GM23338 (cell line): Measurements from ENCODE around the gene GRAMD1B. TPM values are rescaled to one million over a fixed set of nuclear protein-coding genes. Genes with fewer than 3 reads are reported as not detected.

Experiments used
- ATAC-seq: fragments of 200-7000 bp; cut with Tn5 transposase; 3 replicates; pipeline ENCODE4 v1.9.1; 2020
- DNase-seq: peaks from one replicate; pipeline ENCODE4 v3.0.0-alpha.2; 2015; ENCODE audit warnings: low spot score
- H2AFZ ChIP-seq: fragments of 200-600 bp; sonication (generic); 2 replicates; pipeline ENCODE4 v1.8.0; 2016; ENCODE audit warnings: antibody characterized with exemption, mild to moderate bottlenecking, moderate library complexity
- H3F3A ChIP-seq: fragments of 200-600 bp; sonication (generic); replicated peaks from 2 replicates; pipeline ENCODE4 v1.8.0; 2017; ENCODE audit warnings: antibody characterized with exemption, mixed run types, low read depth
- H3K27ac ChIP-seq: fragments of 200-600 bp; sonication (generic); 2 replicates; pipeline ENCODE4 v1.6.1; 2016; ENCODE audit warnings: low read depth
- H3K27me3 ChIP-seq: fragments of 200-600 bp; sonication (generic); 2 replicates; pipeline ENCODE4 v1.8.0; 2016; ENCODE audit warnings: mild to moderate bottlenecking, mixed run types, moderate library complexity; ENCODE audit not compliant: insufficient read depth
- H3K36me3 ChIP-seq: fragments of 200-600 bp; sonication (generic); 2 replicates; pipeline ENCODE4 v1.8.0; 2016; ENCODE audit warnings: mild to moderate bottlenecking; ENCODE audit not compliant: insufficient read depth
- H3K4me1 ChIP-seq: fragments of 200-600 bp; sonication (generic); 2 replicates; pipeline ENCODE4 v1.8.0; 2016; ENCODE audit warnings: mild to moderate bottlenecking, moderate library complexity; ENCODE audit not compliant: insufficient read depth
- H3K4me2 ChIP-seq: fragments of 200-600 bp; sonication (generic); 2 replicates; pipeline ENCODE4 v1.7.1; 2017; ENCODE audit warnings: mixed run types
- H3K4me3 ChIP-seq: fragments of 200-600 bp; sonication (generic); 2 replicates; pipeline ENCODE4 v1.6.1; 2016; ENCODE audit warnings: mixed run types
- H3K79me2 ChIP-seq: fragments of 200-600 bp; sonication (generic); replicated peaks from 2 replicates; pipeline ENCODE4 v1.8.0; 2017; ENCODE audit warnings: mild to moderate bottlenecking; ENCODE audit not compliant: insufficient read depth
- H3K9me2 ChIP-seq: fragments of 200-600 bp; sonication (generic); 2 replicates; pipeline ENCODE4 v1.8.0; 2017; ENCODE audit not compliant: insufficient read depth
- H4K20me1 ChIP-seq: fragments of 200-600 bp; sonication (generic); replicated peaks from 2 replicates; pipeline ENCODE4 v1.8.0; 2017; ENCODE audit warnings: mild to moderate bottlenecking; ENCODE audit not compliant: insufficient read depth
- H3K27ac Mint-ChIP-seq: 2 replicates; pipeline ENCODE4 v1.8.0; 2020; ENCODE audit warnings: inconsistent platforms, mild to moderate bottlenecking, moderate library complexity, mixed read lengths
- H3K27me3 Mint-ChIP-seq: 3 replicates; pipeline ENCODE4 v1.8.0; 2022; ENCODE audit warnings: low read depth, mild to moderate bottlenecking, moderate library complexity, mixed read lengths, inconsistent platforms; ENCODE audit not compliant: insufficient read depth, poor library complexity
- H3K36me3 Mint-ChIP-seq: 3 replicates; pipeline ENCODE4 v1.8.0; 2021; ENCODE audit warnings: low read depth, mild to moderate bottlenecking, inconsistent platforms, moderate library complexity, mixed read lengths
- H3K4me1 Mint-ChIP-seq: 3 replicates; pipeline ENCODE4 v1.8.0; 2020; ENCODE audit warnings: mild to moderate bottlenecking, inconsistent platforms, mixed read lengths
- H3K4me3 Mint-ChIP-seq: 3 replicates; pipeline ENCODE4 v1.8.0; 2021; ENCODE audit warnings: moderate library complexity, mild to moderate bottlenecking, inconsistent platforms, mixed read lengths
- H3K9me3 Mint-ChIP-seq: 3 replicates; pipeline ENCODE4 v1.8.0; 2020; ENCODE audit warnings: moderate library complexity, mild to moderate bottlenecking, inconsistent platforms, mixed read lengths
- CREB1 ChIP-seq: fragments of 250-450 bp; sonication (Bioruptor Pico); IDR thresholded peaks from 2 replicates; pipeline ENCODE4 v1.5.0; 2020; ENCODE audit warnings: low read depth, mild to moderate bottlenecking, moderate library complexity
- CTCF ChIP-seq, 2 experiments: fragments of 200-600 bp in 1 of 2; sonication (generic) in 1 of 2; conservative IDR thresholded peaks; 2 replicates each; pipeline versions ENCODE4 v1.5.1 to v1.6.1; 2016 to 2017; ENCODE audit warnings: antibody characterized with exemption in 2 of 2, low read depth in 2 of 2, mild to moderate bottlenecking in 2 of 2, moderate library complexity in 1 of 2
- ETS1 ChIP-seq: IDR thresholded peaks from 2 replicates; pipeline ENCODE4 v1.6.1; 2016; ENCODE audit warnings: antibody characterized with exemption
- EZH2phosphoT487 ChIP-seq: fragments of 200-600 bp; sonication (generic); IDR thresholded peaks from one replicate; pipeline ENCODE4 v1.8.1; 2018; ENCODE audit warnings: antibody characterized with exemption; ENCODE audit not compliant: unreplicated experiment
- JUNB ChIP-seq: IDR thresholded peaks from one replicate; pipeline ENCODE4 v1.6.1; 2016; ENCODE audit warnings: antibody characterized with exemption; ENCODE audit not compliant: unreplicated experiment
- NANOG ChIP-seq: IDR thresholded peaks from 2 replicates; pipeline ENCODE4 v1.6.1; 2016; ENCODE audit warnings: antibody characterized with exemption, borderline replicate concordance
- POLR2AphosphoS5 ChIP-seq: IDR thresholded peaks from 2 replicates; pipeline ENCODE4 v1.6.1; 2016; ENCODE audit warnings: antibody characterized with exemption, low read depth
- REST ChIP-seq: IDR thresholded peaks from one replicate; pipeline ENCODE4 v1.6.1; 2018; ENCODE audit warnings: antibody characterized with exemption; ENCODE audit not compliant: unreplicated experiment
- STAT1 ChIP-seq: IDR thresholded peaks from one replicate; pipeline ENCODE4 v1.6.1; 2016; ENCODE audit warnings: antibody characterized with exemption; ENCODE audit not compliant: unreplicated experiment
- ZNF114 ChIP-seq: fragments of 250-450 bp; sonication (Bioruptor Pico); IDR thresholded peaks from 2 replicates; pipeline ENCODE4 v1.5.0; 2020; ENCODE audit warnings: mild to moderate bottlenecking, moderate library complexity
- ZNF331 ChIP-seq: fragments of 250-450 bp; sonication (Bioruptor Pico); IDR thresholded peaks from 2 replicates; pipeline ENCODE4 v1.5.0; 2020; ENCODE audit warnings: low read depth, mild to moderate bottlenecking, moderate library complexity
- ZNF462 ChIP-seq: fragments of 250-450 bp; sonication (Bioruptor Pico); IDR thresholded peaks from 2 replicates; pipeline ENCODE4 v1.5.0; 2020; ENCODE audit warnings: mild to moderate bottlenecking, moderate library complexity
- polyA plus RNA-seq: library from polyadenylated mRNA; unstranded; fragments of >200 nt; fragmentation: Nextera tagmentation; extraction: Ambion mirVana; gene quantifications from 2 replicates; pipeline ENCODE4 v1.2.1, GENCODE V29; 2016
- total RNA-seq: library from RNA; depleted of rRNA; stranded (reverse); fragments of >200 nt; shearing (Covaris generic); gene quantifications from 2 replicates; pipeline ENCODE4 v1.2.3, GENCODE V29; 2014

GRAMD1B gene
- total and polyA plus RNA-seq, 2 experiments from 2014 or later: 3.7 to 24.3 TPM

GRCh38 chr11:123419731-123420452 is 10.2 kb upstream of the GRAMD1B start:
- H3K4me1 ChIP-seq: no peaks in the 10 kb centered on the region
- Mint-ChIP-seq H3K27me3 (no peaks in the 10 kb centered on the region), H3K4me3 (no peak overlapping the region), H3K36me3 (no peaks in the 10 kb centered on the region), H3K4me1 (no peaks in the 10 kb centered on the region), H3K27ac (no peak overlapping the region), H3K9me3 (no peaks in the 10 kb centered on the region)
- no peak for DNase-seq
- no peak overlapping the region for H2AFZ ChIP-seq
- H3K9me2 ChIP-seq: no peaks in the 10 kb centered on the region
- peaks cover 12% of the 10 kb centered on the region; the same call in 1 of the 2 replicates for H3K27me3 ChIP-seq
- TF ChIP-seq EZH2phosphoT487 (no peak), REST (no peak), STAT1 (no peak), CREB1 (CRISPR knock-in tag) (no peak), POLR2AphosphoS5 (no peak), ZNF331 (CRISPR knock-in tag) (no peak), JUNB (no peak), ZNF462 (no peak), ETS1 (no peak), CTCF (conservative IDR thresholded peaks at IDR 0.05; ENCODE audit: low read depth in 2 of 2) (no peak), NANOG (no peak), ZNF114 (CRISPR knock-in tag) (no peak)
- no peak overlapping the region for H3K27ac ChIP-seq
- H3K36me3 ChIP-seq: no peaks in the 10 kb centered on the region
- H4K20me1 ChIP-seq: no peaks in the 10 kb centered on the region
- no peaks in the 10 kb centered on the region for H3F3A ChIP-seq
- no peak overlapping the region for H3K4me2 ChIP-seq
- no peak for ATAC-seq
- no peaks in the 10 kb centered on the region for H3K79me2 ChIP-seq
- H3K4me3 ChIP-seq: no peak overlapping the region
